GM21367 (cell line): ENCODE data around the gene CSNK2A1.
"Not testable (repeated sequence)": the region's sequence is repeated elsewhere in the genome, so short reads cannot be mapped to it uniquely, and the experiment has no call there.

Experiments used
- ATAC-seq: cut with Tn5 transposase; IDR thresholded peaks from one replicate; pipeline ENCODE4 v1.9.1; 2021; ENCODE audit not compliant: unreplicated experiment

The CSNK2A1 gene

DNA sequence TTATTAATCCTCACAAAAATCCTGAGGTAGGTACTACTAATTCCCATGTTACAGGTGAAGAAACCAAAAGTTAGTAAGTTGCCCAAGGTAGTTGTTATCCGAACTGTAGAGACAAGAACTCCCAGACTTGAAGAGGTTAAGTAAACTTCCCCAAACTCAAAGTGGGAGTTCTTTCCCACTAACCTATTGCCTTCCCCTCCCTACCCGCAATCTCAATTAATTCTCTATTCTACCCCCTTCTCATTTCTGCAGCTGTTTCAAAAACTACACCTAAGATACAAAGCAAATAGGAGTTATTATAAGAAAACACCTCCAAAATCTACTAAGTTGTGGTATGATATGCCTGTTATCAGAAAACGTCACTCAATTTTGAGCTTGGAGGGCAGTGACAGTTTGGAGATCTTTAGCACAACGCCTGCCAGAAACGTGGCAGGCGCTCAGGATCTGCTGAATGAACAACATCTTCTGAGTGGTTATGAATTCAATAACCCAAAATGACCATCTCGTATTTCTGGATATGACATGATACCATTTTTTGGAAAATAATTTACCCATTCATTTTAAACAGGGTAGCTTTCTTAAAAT, 7.1 kb downstream of the CSNK2A1 start:
- no peak for ATAC-seq

DNA sequence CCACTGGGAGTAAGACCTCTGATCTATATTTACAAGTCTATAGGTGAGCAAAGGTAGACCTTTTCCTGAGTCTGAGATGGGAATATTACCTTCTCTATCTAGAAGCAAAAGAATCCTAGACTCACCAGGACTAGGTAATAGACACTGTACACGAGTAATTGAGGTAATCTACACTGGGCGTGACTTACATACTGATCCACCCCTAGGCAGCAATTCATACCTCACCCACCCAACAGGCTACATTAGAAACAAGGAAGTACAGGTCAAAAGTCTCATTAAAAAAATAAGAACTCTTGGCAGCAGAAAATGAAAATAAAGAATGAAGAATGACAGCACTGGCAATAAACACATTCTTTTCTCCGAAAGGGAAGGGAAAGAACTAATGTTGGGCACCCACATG, 7.6 kb downstream of the CSNK2A1 start:
- no peak for ATAC-seq

GRCh38 chr20:533526-533925, 10.1 kb downstream of the CSNK2A1 start:
- ATAC-seq = no peak

GRCh38 chr20:532530-532929, 11.1 kb downstream of the CSNK2A1 start:
- no peak for ATAC-seq

- no peak for ATAC-seq
Measured at GRCh38 chr20:531608-532007, 12.0 kb downstream of the CSNK2A1 start.

- ATAC-seq = no peak
Measured at GRCh38 chr20:530321-530720, 13.3 kb downstream of the CSNK2A1 start.

- no peak for ATAC-seq
Measured at GRCh38 chr20:528923-529604, 14.5 kb downstream of the CSNK2A1 start.

DNA sequence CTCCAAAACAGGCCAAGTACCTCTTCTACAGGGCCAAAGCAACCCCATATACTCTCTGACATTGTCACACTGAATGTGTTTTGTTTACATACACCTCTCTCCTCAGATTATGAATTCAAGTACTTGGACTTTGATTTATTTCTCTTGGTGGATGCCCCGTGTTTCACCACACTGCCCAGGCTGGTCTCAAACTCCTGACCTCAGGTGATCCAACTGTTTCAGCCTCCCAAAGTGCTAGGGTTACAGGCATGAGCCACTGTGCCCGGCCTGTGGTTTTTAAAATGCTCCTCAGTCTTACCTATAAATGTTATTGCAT, 16.1 kb downstream of the CSNK2A1 start:
- no peak for ATAC-seq

DNA sequence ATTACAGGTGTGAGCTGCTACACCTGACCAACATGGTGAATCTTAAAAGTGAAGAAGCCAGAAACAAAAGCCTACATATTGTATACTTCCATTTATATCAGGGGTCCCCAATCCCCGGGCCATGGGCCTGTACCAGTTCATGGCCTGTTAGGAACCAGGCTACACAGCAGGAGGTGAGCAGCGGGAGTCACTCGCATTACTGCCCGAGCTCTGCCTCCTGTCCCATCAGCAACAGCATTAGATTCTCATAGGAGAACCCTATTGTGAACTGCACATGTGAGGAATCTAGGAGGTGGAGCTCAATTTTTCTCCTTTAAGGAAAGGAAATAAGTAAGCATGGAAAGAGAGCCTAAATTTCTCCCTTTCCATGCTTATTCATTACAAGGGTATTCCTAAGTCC, 21.7 kb downstream of the CSNK2A1 start:
- no peak for ATAC-seq

- ATAC-seq = no peak
Measured at GRCh38 chr20:519999-520398, 23.6 kb downstream of the CSNK2A1 start.

GRCh38 chr20:517221-517620, 26.4 kb downstream of the CSNK2A1 start:
- no peak for ATAC-seq

- ATAC-seq = no peak
Measured at GRCh38 chr20:516799-517198, 26.8 kb downstream of the CSNK2A1 start.

DNA sequence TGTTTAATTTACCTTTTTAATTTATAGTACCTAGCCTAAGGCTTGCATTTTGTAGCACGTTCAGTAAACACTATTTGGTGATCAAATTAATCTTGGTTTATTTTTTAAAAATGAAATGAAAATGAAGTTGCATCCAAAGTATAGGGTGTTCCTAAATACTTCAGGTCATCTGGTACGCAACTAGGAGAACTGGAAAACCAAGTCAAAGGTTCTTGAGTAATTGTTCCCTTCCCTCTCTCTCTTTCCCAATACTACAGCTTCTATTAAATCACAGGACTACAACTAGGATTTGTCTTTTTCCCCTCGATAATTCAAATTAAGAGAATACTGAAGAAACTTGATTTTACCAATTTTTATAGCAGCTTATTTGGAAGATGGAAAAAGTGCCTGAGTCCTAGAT, 27.9 kb downstream of the CSNK2A1 start:
- ATAC-seq = no peak

DNA sequence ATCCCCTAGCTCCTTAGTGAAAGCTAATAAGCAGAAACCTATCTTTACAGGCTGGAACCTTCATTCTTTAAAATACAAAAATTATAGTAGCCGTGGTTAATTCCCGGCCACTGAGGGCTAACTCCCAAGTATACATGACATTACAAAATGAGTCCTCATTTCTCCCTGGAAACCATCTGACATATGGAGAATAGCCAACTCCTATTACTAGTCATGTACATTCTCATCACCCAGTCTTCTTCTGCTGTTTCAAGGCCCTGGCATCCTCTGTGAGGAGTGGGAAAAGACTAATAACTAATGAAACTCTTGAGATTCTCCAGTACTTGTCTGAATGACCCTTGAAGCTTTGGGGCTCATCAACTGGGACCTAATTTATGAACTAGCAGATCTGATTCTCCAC, 30.2 kb downstream of the CSNK2A1 start:
- ATAC-seq = no peak

- not testable (repeated sequence) for ATAC-seq
Measured at GRCh38 chr20:510328-511057, 33.1 kb downstream of the CSNK2A1 start.

GRCh38 chr20:508364-508787, 35.2 kb downstream of the CSNK2A1 start:
- not testable (repeated sequence) for ATAC-seq

GRCh38 chr20:507761-508332, 35.7 kb downstream of the CSNK2A1 start:
- ATAC-seq = no peak

- ATAC-seq = no peak
Measured at GRCh38 chr20:507006-507758, 36.4 kb downstream of the CSNK2A1 start.

DNA sequence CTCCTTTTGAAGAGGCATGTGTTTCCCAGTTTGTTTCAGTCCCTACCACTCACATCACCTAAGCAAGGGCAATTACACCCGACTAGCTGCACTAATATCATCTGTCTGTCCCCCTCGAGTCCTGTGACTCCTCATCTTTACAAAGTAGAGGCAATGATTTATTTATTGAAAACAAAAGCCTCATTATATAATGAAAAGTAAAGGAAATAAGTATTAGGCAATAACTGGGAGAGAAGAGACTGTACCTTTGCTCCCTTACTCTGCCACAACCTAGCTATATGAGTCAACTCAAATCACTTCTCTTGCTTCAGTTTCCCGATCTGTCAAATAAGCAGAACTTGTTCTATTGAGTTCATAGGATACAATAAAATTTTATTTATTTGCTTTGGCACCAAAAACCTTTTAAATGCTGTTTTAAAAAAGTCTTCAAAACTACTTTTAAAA, 38.9 kb downstream of the CSNK2A1 start:
- ATAC-seq = no peak

DNA sequence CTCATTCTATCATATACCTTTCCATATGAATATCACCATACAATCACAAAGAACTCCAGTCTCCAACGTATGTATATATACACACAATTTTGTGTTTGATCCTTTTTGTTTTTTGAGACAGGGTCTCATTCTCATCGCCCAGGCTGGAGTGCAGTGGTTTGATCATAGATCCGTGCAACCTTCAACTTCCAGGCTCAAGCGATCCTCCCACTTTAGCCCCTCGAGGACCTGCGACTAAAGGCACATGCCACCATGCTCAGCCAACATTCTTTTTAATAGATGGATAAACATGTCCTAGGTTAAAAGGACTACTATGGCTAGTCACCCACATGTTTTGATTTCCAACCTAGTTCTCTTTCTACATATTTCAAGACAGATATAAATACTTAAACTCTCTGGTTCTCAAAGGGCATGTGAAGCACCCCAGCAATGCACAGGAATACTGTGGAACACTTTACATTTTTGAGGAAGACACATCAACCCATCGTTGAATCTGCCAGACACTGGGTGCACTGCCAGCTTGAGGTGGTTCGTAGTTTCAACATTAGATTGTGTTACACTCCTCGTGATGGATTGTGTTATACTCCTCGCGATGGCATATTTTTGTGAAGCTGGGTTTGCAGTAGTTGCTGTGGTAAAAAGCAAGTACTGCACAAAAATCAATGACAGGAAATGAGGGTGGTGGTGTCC, 40.4 kb downstream of the CSNK2A1 start:
- ATAC-seq = no peak

DNA sequence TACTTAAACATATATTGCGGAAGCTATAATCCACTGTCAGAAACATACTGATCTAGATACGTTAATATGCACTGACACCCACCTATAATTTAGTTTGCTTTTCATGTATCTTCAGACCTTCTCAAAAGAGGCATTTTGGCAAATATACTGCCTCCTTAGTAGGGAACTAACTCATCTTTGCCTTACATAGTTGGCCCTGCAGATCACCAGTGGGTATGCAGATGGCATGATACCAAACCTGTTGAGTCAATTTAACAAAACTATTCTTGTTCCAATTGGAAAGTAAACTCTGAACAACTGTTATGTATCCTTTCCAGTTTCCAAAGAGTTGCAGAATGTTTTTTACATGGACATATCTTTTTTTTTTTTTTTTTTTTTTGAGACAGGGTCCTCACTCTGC, 45.6 kb downstream of the CSNK2A1 start:
- no peak for ATAC-seq
